HT1080 (cell line): ENCODE data around the gene GPC2. TPM values are rescaled to one million over a fixed set of nuclear protein-coding genes. Genes with fewer than 3 reads are reported as not detected.

ENCODE experiments used
- DNase-seq: peaks from one replicate; pipeline ENCODE4 v3.0.0-alpha.2; 2015; ENCODE audit warnings: low read depth
- total RNA-seq: library from RNA; depleted of rRNA; stranded (reverse); fragments of >200 nt; shearing (Covaris generic); gene quantifications from 2 replicates; pipeline ENCODE4 v1.2.3, GENCODE V29; 2014; rRNA removed

Gene GPC2
- total RNA-seq, 1 experiment from 2014 or later = 0.51 TPM

GRCh38 chr7:100126239-100126930 is 50.8 kb downstream of the GPC2 start:
- no peak for DNase-seq

GRCh38 chr7:100124301-100125230 is 52.6 kb downstream of the GPC2 start:
- no peak for DNase-seq

- DNase-seq = no peak
These were observed 54.6 kb downstream of the GPC2 start for GRCh38 chr7:100122568-100122967.

- DNase-seq = no peak
These were observed 55.1 kb downstream of the GPC2 start for GRCh38 chr7:100122067-100122466.

- no peak for DNase-seq
These were observed 56.5 kb downstream of the GPC2 start for GRCh38 chr7:100120733-100121036.

GRCh38 chr7:100119970-100120732 is 57.0 kb downstream of the GPC2 start:
- peak; percentile 75 for DNase-seq

Other genes with a start within 250 kb of the GPC2 start
- 0.07 and 0.11 TPM in 2 replicates for gene GJC3, start 247.8 kb downstream of the GPC2 start, total RNA-seq
- gene AZGP1, start 201.3 kb downstream of the GPC2 start, total RNA-seq = not detected in 2 replicates
- gene ZKSCAN1, start 161.8 kb downstream of the GPC2 start, total RNA-seq = 13.4 and 15.5 TPM in 2 replicates
- 7.9 and 8.1 TPM in 2 replicates for gene ZSCAN21, start 127.6 kb downstream of the GPC2 start, total RNA-seq
- gene ZNF3, start 95.7 kb downstream of the GPC2 start, total RNA-seq = 21.3 and 24.2 TPM in 2 replicates
- gene COPS6, start 88.4 kb downstream of the GPC2 start, total RNA-seq = 93.6 and 155 TPM in 2 replicates
- 350 and 387 TPM in 2 replicates for gene MCM7, start 76.0 kb downstream of the GPC2 start, total RNA-seq
- 13.7 and 14.4 TPM in 2 replicates for gene AP4M1, start 75.7 kb downstream of the GPC2 start, total RNA-seq
- 25.4 and 34.4 TPM in 2 replicates for gene TAF6, start 58.0 kb downstream of the GPC2 start, total RNA-seq
- gene CNPY4, start 57.7 kb downstream of the GPC2 start, total RNA-seq = 11.8 and 12.0 TPM in 2 replicates
- 1.6 and 2.6 TPM in 2 replicates for gene MBLAC1, start 50.4 kb downstream of the GPC2 start, total RNA-seq
- 88.0 and 156 TPM in 2 replicates for gene LAMTOR4, start 28.5 kb downstream of the GPC2 start, total RNA-seq
- 14.1 and 17.4 TPM in 2 replicates for gene TRAPPC14, start 18.7 kb downstream of the GPC2 start, total RNA-seq
- 0.34 and 0.37 TPM in 2 replicates for gene GAL3ST4, start 8.8 kb downstream of the GPC2 start, total RNA-seq
- gene STAG3, start 537 bp upstream of the GPC2 start, total RNA-seq = 0.10 and 0.23 TPM in 2 replicates
- not detected in 2 replicates for gene PVRIG, start 42.6 kb upstream of the GPC2 start, total RNA-seq
- not detected in 2 replicates for gene SPDYE3, start 130.3 kb upstream of the GPC2 start, total RNA-seq
- gene PILRB, start 180.7 kb upstream of the GPC2 start, total RNA-seq = 21.5 and 23.4 TPM in 2 replicates
- gene PILRA, start 196.1 kb upstream of the GPC2 start, total RNA-seq = 0.61 and 1.2 TPM in 2 replicates